ENCODE data around the gene ZNF182.
"Not testable (repeated sequence)": the region's sequence is repeated elsewhere in the genome, so short reads cannot be mapped to it uniquely, and the experiment has no call there.

DNA sequence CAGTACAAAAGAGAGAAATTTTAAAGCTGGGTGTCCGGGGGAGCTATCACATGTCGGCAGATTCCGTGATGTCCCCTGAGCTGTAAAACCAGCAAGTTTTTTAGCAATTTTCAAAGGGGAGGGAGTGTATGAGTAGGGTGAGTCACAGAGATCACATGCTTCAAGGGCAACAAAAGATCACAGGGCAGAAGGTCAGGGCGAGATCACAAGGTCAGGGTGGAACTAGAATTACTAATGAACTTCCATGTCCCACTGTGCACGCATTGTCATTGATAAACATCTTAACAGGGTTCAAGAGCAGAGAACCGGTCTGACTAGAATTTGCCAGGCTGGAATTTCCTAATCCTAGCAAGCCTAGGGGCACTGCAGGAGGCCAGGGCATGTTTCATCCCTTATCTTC is 42.0 kb downstream of the ZNF182 start:
- TF ChIP-seq, protein P1, sequence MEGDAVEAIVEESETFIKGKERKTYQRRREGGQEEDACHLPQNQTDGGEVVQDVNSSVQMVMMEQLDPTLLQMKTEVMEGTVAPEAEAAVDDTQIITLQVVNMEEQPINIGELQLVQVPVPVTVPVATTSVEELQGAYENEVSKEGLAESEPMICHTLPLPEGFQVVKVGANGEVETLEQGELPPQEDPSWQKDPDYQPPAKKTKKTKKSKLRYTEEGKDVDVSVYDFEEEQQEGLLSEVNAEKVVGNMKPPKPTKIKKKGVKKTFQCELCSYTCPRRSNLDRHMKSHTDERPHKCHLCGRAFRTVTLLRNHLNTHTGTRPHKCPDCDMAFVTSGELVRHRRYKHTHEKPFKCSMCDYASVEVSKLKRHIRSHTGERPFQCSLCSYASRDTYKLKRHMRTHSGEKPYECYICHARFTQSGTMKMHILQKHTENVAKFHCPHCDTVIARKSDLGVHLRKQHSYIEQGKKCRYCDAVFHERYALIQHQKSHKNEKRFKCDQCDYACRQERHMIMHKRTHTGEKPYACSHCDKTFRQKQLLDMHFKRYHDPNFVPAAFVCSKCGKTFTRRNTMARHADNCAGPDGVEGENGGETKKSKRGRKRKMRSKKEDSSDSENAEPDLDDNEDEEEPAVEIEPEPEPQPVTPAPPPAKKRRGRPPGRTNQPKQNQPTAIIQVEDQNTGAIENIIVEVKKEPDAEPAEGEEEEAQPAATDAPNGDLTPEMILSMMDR (IDR thresholded peaks at IDR 0.05): not testable (repeated sequence)
- TF ChIP-seq POLR2A (IDR thresholded peaks at IDR 0.05): not testable (repeated sequence)
